ENCODE results near the gene GRIFIN.

The GRIFIN gene

GRCh38 chr7:2512179-2512661 lies 36.0 kb upstream of the GRIFIN start:
- DNase-seq: no peak

- DNase-seq: no peak
Measured at GRCh38 chr7:2511769-2512168, 35.6 kb upstream of the GRIFIN start.

- no peak for DNase-seq
Measured at GRCh38 chr7:2510909-2511768, 34.9 kb upstream of the GRIFIN start.

- DNase-seq: no peak
Measured at GRCh38 chr7:2510130-2510776, 34.1 kb upstream of the GRIFIN start.

- no peak for DNase-seq
Measured at GRCh38 chr7:2509298-2509906, 33.2 kb upstream of the GRIFIN start.

GRCh38 chr7:2508327-2509215 lies 32.4 kb upstream of the GRIFIN start:
- DNase-seq: peak; percentile 76

GRCh38 chr7:2507917-2508306 lies 31.7 kb upstream of the GRIFIN start:
- no peak for DNase-seq

- DNase-seq: no peak
Measured at GRCh38 chr7:2507208-2507916, 31.2 kb upstream of the GRIFIN start.

- no peak for DNase-seq
Measured at GRCh38 chr7:2505401-2505800, 29.2 kb upstream of the GRIFIN start.

GRCh38 chr7:2504889-2505375 lies 28.7 kb upstream of the GRIFIN start:
- peak; percentile 49 for DNase-seq

- DNase-seq: no peak
Measured at GRCh38 chr7:2504128-2504888, 28.1 kb upstream of the GRIFIN start.

GRCh38 chr7:2503056-2503941 lies 27.1 kb upstream of the GRIFIN start:
- DNase-seq: no peak

- DNase-seq: no peak
Measured at GRCh38 chr7:2502647-2502966, 26.4 kb upstream of the GRIFIN start.

- DNase-seq: no peak
Measured at GRCh38 chr7:2501947-2502646, 25.9 kb upstream of the GRIFIN start.

- no peak for DNase-seq
Measured at GRCh38 chr7:2500701-2501100, 24.5 kb upstream of the GRIFIN start.

- peak; percentile 41 for DNase-seq
Measured at GRCh38 chr7:2499719-2500430, 23.7 kb upstream of the GRIFIN start.

GRCh38 chr7:2499181-2499580 lies 23.0 kb upstream of the GRIFIN start:
- no peak for DNase-seq

- DNase-seq: peak; percentile 31
Measured at GRCh38 chr7:2498708-2499107, 22.5 kb upstream of the GRIFIN start.
